PC-9 (cell line): ENCODE results near the gene THSD7B.

Experiments
- CTCF ChIP-seq: fragments of 200-600 bp; sonication (generic); conservative IDR thresholded peaks from 2 replicates; pipeline ENCODE4 v1.6.1; 2017; ENCODE audit warnings: mixed run types, antibody characterized with exemption, mild to moderate bottlenecking, moderate library complexity
- EZH2 ChIP-seq: fragments of 200-600 bp; sonication (generic); IDR thresholded peaks from 2 replicates; pipeline ENCODE4 v1.8.0; 2017; ENCODE audit warnings: antibody characterized with exemption, low read depth

- TF ChIP-seq CTCF (no peak), EZH2 (no peak)
Measured at GRCh38 chr2:137156221-137156844, 391.0 kb downstream of the THSD7B start.
